SK-N-MC (cell line): ENCODE results near the gene PDE7B.

Experiments used
- DNase-seq: peaks from one replicate; pipeline ENCODE4 v3.0.0-alpha.2; 2011; ENCODE audit warnings: low read depth, low spot score
- H3K27ac ChIP-seq: fragments of 200-600 bp; sonication (generic); 2 replicates; pipeline ENCODE4 v1.5.1; 2016; ENCODE audit warnings: mixed run types
- H3K36me3 ChIP-seq: fragments of 200-600 bp; sonication (generic); 2 replicates; pipeline ENCODE4 v1.6.1; 2017; ENCODE audit warnings: antibody characterized with exemption, low read length, mixed read lengths; ENCODE audit not compliant: insufficient read depth
- H3K4me3 ChIP-seq: fragments of 200-600 bp; sonication (generic); 2 replicates; pipeline ENCODE4 v1.5.1; 2016
- H3K9ac ChIP-seq: fragments of 200-600 bp; sonication (generic); 2 replicates; pipeline ENCODE4 v1.8.0; 2017; ENCODE audit warnings: mixed run types, mixed read lengths; ENCODE audit not compliant: insufficient read length
- H3K9me3 ChIP-seq: fragments of 200-600 bp; sonication (generic); 2 replicates; pipeline ENCODE4 v1.6.1; 2017; ENCODE audit warnings: low read depth, mild to moderate bottlenecking, antibody characterized with exemption, low read length, moderate library complexity, mixed read lengths
- EZH2 ChIP-seq: fragments of 200-600 bp; sonication (generic); IDR thresholded peaks from one replicate; pipeline ENCODE4 v1.6.1; 2017; ENCODE audit warnings: antibody characterized with exemption
- FOXP2 ChIP-seq: optimal IDR thresholded peaks from 2 replicates; pipeline ENCODE3; 2011; ENCODE audit warnings: mild to moderate bottlenecking, moderate library complexity; ENCODE audit not compliant: insufficient read depth; ENCODE audit errors: extremely low read length, control extremely low read depth
- POLR2AphosphoS5 ChIP-seq: IDR thresholded peaks from 2 replicates; pipeline ENCODE4 v1.6.1; 2012; ENCODE audit warnings: mild to moderate bottlenecking, low read depth, low read length, borderline replicate concordance

Gene PDE7B

GRCh38 chr6:135817035-135817434 is 34.5 kb upstream of the PDE7B start:
- no peak overlapping the region for H3K9ac ChIP-seq
- H3K36me3 ChIP-seq: no peaks in the 10 kb centered on the region
- TF ChIP-seq FOXP2 (no peak), POLR2AphosphoS5 (no peak), EZH2 (no peak)
- no peak for DNase-seq
- H3K4me3 ChIP-seq: no peak overlapping the region
- no peaks in the 10 kb centered on the region for H3K9me3 ChIP-seq
- no peak overlapping the region for H3K27ac ChIP-seq

- H3K9me3 ChIP-seq: no peaks in the 10 kb centered on the region
- no peak for DNase-seq
- H3K27ac ChIP-seq: no peak overlapping the region
- no peaks in the 10 kb centered on the region for H3K36me3 ChIP-seq
- TF ChIP-seq EZH2 (no peak), POLR2AphosphoS5 (no peak), FOXP2 (no peak)
- H3K4me3 ChIP-seq: no peak overlapping the region
- no peak overlapping the region for H3K9ac ChIP-seq
Measured at GRCh38 chr6:135819665-135820064, 31.8 kb upstream of the PDE7B start.

- no peak overlapping the region for H3K27ac ChIP-seq
- H3K36me3 ChIP-seq: no peaks in the 10 kb centered on the region
- no peak overlapping the region for H3K9ac ChIP-seq
- no peak overlapping the region for H3K4me3 ChIP-seq
- TF ChIP-seq EZH2: no peak
- no peak for TF ChIP-seq FOXP2
- TF ChIP-seq POLR2AphosphoS5: no peak
- no peaks in the 10 kb centered on the region for H3K9me3 ChIP-seq
- no peak for DNase-seq
Measured at GRCh38 chr6:135820340-135820739, 31.2 kb upstream of the PDE7B start.

- no peaks in the 10 kb centered on the region for H3K36me3 ChIP-seq
- DNase-seq: no peak
- no peak overlapping the region for H3K4me3 ChIP-seq
- H3K27ac ChIP-seq: no peak overlapping the region
- H3K9me3 ChIP-seq: no peaks in the 10 kb centered on the region
- TF ChIP-seq EZH2: no peak
- TF ChIP-seq POLR2AphosphoS5: no peak
- H3K9ac ChIP-seq: no peak overlapping the region
Measured at GRCh38 chr6:135823851-135824250, 27.6 kb upstream of the PDE7B start.

- TF ChIP-seq POLR2AphosphoS5 (no peak), FOXP2 (no peak), EZH2 (no peak)
Measured at GRCh38 chr6:135826236-135826804, 25.2 kb upstream of the PDE7B start.

GRCh38 chr6:135828021-135828420 is 23.5 kb upstream of the PDE7B start:
- no peak for TF ChIP-seq POLR2AphosphoS5
- TF ChIP-seq FOXP2: no peak
- no peak for TF ChIP-seq EZH2
- Histone ChIP-seq H3K9me3 (no peaks in the 10 kb centered on the region), H3K4me3 (no peak overlapping the region), H3K27ac (no peak overlapping the region), H3K36me3 (no peaks in the 10 kb centered on the region), H3K9ac (no peak overlapping the region)
- no peak for DNase-seq

More at GRCh38 chr6:135826236-135826804, 25.2 kb upstream of the PDE7B start:
- Histone ChIP-seq H3K27ac (no peak overlapping the region), H3K9ac (no peak overlapping the region), H3K4me3 (no peak overlapping the region), H3K9me3 (no peaks in the 10 kb centered on the region), H3K36me3 (no peaks in the 10 kb centered on the region)
- DNase-seq: no peak

GRCh38 chr6:135830452-135830881 is 21.0 kb upstream of the PDE7B start:
- Histone ChIP-seq H3K9ac (no peak overlapping the region), H3K9me3 (no peaks in the 10 kb centered on the region), H3K27ac (no peak overlapping the region), H3K36me3 (no peaks in the 10 kb centered on the region), H3K4me3 (no peak overlapping the region)
- TF ChIP-seq FOXP2 (no peak), EZH2 (no peak), POLR2AphosphoS5 (no peak)
- no peak for DNase-seq

- no peak overlapping the region for H3K27ac ChIP-seq
- H3K4me3 ChIP-seq: no peak overlapping the region
- TF ChIP-seq POLR2AphosphoS5 (no peak), FOXP2 (no peak), EZH2 (no peak)
- no peak for DNase-seq
- H3K36me3 ChIP-seq: no peaks in the 10 kb centered on the region
- H3K9ac ChIP-seq: no peak overlapping the region
- H3K9me3 ChIP-seq: no peaks in the 10 kb centered on the region
Measured at GRCh38 chr6:135831016-135831415, 20.5 kb upstream of the PDE7B start.

- Histone ChIP-seq H3K36me3 (no peaks in the 10 kb centered on the region), H3K27ac (no peak overlapping the region), H3K9me3 (no peaks in the 10 kb centered on the region), H3K9ac (no peak overlapping the region), H3K4me3 (no peak overlapping the region)
- TF ChIP-seq POLR2AphosphoS5: no peak
- TF ChIP-seq FOXP2: no peak
- TF ChIP-seq EZH2: no peak
- no peak for DNase-seq
Measured at GRCh38 chr6:135832166-135832565, 19.3 kb upstream of the PDE7B start.
